GM12878 (cell line): ENCODE results near the gene CDKN3. TPM values are rescaled to one million over a fixed set of nuclear protein-coding genes. Genes with fewer than 3 reads are reported as not detected.

Experiments
- ATAC-seq: fragments of 200-7000 bp; cut with Tn5 transposase; 3 replicates; pipeline ENCODE4 v1.9.1; 2020; ENCODE audit warnings: mild to moderate bottlenecking, moderate library complexity
- BruUV-seq: library from RNA; stranded (reverse); fragments of 400-500 nt; replicated peaks from 2 replicates; lab custom pipeline; 2021; lab: Mats Ljungman, UMichigan
- CTCF ChIA-PET: fragments of 300-600 bp; sonication (Branson Sonifier 250); formaldehyde crosslinking; extraction: SDS; loops from one replicate; lab custom pipeline; 2021; ENCODE audit warnings: inconsistent platforms; lab: Yijun Ruan, JAX
- POLR2A ChIA-PET: fragments of 350-600 bp; formaldehyde crosslinking; extraction: SDS; loops from one replicate; lab custom pipeline; 2021; ENCODE audit warnings: inconsistent platforms; lab: Charles Lee
- RAD21 ChIA-PET: fragments of 300-600 bp; sonication (Branson Sonifier 250); formaldehyde crosslinking; loops from one replicate; lab custom pipeline; 2023; ENCODE audit warnings: antibody characterized with exemption; ENCODE audit not compliant: unreplicated experiment; lab: Charles Lee
- SMC1A ChIA-PET: fragments of 300-600 bp; sonication (Branson Sonifier 250); formaldehyde crosslinking; loops from one replicate; lab custom pipeline; 2023; ENCODE audit not compliant: unreplicated experiment, uncharacterized antibody; lab: Charles Lee
- DNase-seq: peaks from one replicate; pipeline ENCODE4 v3.0.0-alpha.2; 2011; ENCODE audit warnings: low read depth, low spot score
- FAIRE-seq: peaks from 3 replicates; lab custom pipeline; 2011; peaks lifted over from hg19 to GRCh38; lab: Jason Lieb, UNC
- H2AFZ ChIP-seq: 2 replicates; pipeline ENCODE4 v1.6.0; 2011; ENCODE audit warnings: low read depth, low read length, control low read depth; ENCODE audit not compliant: control insufficient read depth
- H3K27ac ChIP-seq: 2 replicates; pipeline ENCODE4 v1.5.1; 2011; ENCODE audit warnings: control low read depth; ENCODE audit not compliant: control insufficient read depth, insufficient read depth
- H3K27me3 ChIP-seq, 2 experiments: replicated peaks in 1 of 2; 2 replicates each; pipeline versions ENCODE4 v1.6.0 to v1.6.1; 2011; ENCODE audit warnings: low read length in 1 of 2; ENCODE audit not compliant: control insufficient read depth in 2 of 2, insufficient read depth in 2 of 2
- H3K36me3 ChIP-seq, 2 experiments: 2 replicates each; pipeline ENCODE4 v1.5.1; 2011; ENCODE audit warnings: low read length in 1 of 2; ENCODE audit not compliant: control insufficient read depth in 2 of 2, insufficient read depth in 2 of 2
- H3K4me1 ChIP-seq: 2 replicates; pipeline ENCODE4 v1.6.1; 2011; ENCODE audit warnings: mild to moderate bottlenecking, low read length, moderate library complexity, mixed read lengths; ENCODE audit not compliant: control insufficient read depth, insufficient read depth
- H3K4me2 ChIP-seq: 2 replicates; pipeline ENCODE4 v1.6.0; 2011; ENCODE audit warnings: control low read depth; ENCODE audit not compliant: control insufficient read depth, insufficient read depth
- H3K4me3 ChIP-seq: fragments of 200-600 bp; sonication (generic); 2 replicates; pipeline ENCODE4 v1.5.1; 2016
- H3K79me2 ChIP-seq: 2 replicates; pipeline ENCODE4 v1.6.0; 2011; ENCODE audit warnings: low read length; ENCODE audit not compliant: control insufficient read depth, insufficient read depth
- H3K9ac ChIP-seq: 2 replicates; pipeline ENCODE4 v1.8.0; 2011; ENCODE audit warnings: low read length, control low read depth, mixed read lengths; ENCODE audit not compliant: control insufficient read depth, insufficient read depth
- H3K9me3 ChIP-seq: replicated peaks from 3 replicates; pipeline ENCODE4 v1.5.1; 2011; ENCODE audit warnings: mild to moderate bottlenecking, low read length; ENCODE audit not compliant: control insufficient read depth, insufficient read depth
- H4K20me1 ChIP-seq: 2 replicates; pipeline ENCODE4 v1.6.0; 2011; ENCODE audit not compliant: control insufficient read depth, insufficient read depth
- CHD1 ChIP-seq: IDR thresholded peaks from 2 replicates; pipeline ENCODE4 v1.6.1; 2012; ENCODE audit warnings: low read depth, low read length, improper control_type of control experiment
- CREB1 ChIP-seq: IDR thresholded peaks from 2 replicates; pipeline ENCODE4 v1.6.1; 2012; ENCODE audit warnings: low read depth, mild to moderate bottlenecking, inconsistent platforms
- EED ChIP-seq: sonication (generic); IDR thresholded peaks from 2 replicates; pipeline ENCODE4 v1.6.1; 2016; ENCODE audit warnings: antibody characterized with exemption, low read depth
- RAD51 ChIP-seq: fragments of 450-650 bp; IDR thresholded peaks from 2 replicates; pipeline ENCODE4 v1.6.1; 2016; ENCODE audit warnings: moderate library complexity, mild to moderate bottlenecking, inconsistent platforms
- RELB ChIP-seq: fragments of 450-650 bp; IDR thresholded peaks from 2 replicates; pipeline ENCODE4 v1.6.1; 2017; ENCODE audit warnings: low read depth, mild to moderate bottlenecking, moderate library complexity
- STAT3 ChIP-seq: IDR thresholded peaks from 2 replicates; pipeline ENCODE4 v1.6.1; 2011; ENCODE audit warnings: low read depth, low read length, improper control_type of control experiment
- WGBS: methylation state at CpG from one replicate; pipeline ENCODE4 v1.1.6; 2016; ENCODE audit warnings: low lambda C conversion rate; ENCODE audit not compliant: insufficient replicate concordance, insufficient coverage; ENCODE audit errors: missing lambda C conversion rate; 5-methylcytosine and 5-hydroxymethylcytosine counted together
- in situ Hi-C: fragments of 300-500 bp; cut with MboI; formaldehyde crosslinking; loops from 9 replicates; pipeline ENCODE4 v1.14.3; 2018; ENCODE audit warnings: mixed read lengths
- intact Hi-C: fragments of 100-400 bp; cut with micrococcal nuclease; formaldehyde crosslinking; loops from one replicate; pipeline ENCODE4 v1.14.2; 2022; ENCODE audit not compliant: unreplicated experiment
- polyA plus RNA-seq, 11 experiments: library from polyadenylated mRNA; depleted of rRNA in 4 of 11; unstranded in 6 of 11; stranded (reverse) in 5 of 11; fragments of >200 nt; fragmentation: Nextera tagmentation in 4 of 11; fragmentation: Illumina TruSeq in 1 of 11; extraction: Ambion mirVana in 4 of 11; extraction: Trizol in 1 of 11; gene quantifications; 1 replicate in 1 of 11; 2 replicates in 10 of 11; pipeline versions ENCODE4 v1.2.1 to v1.2.3, GENCODE V29; 2011 to 2016; ENCODE audit warnings: inconsistent platforms in 2 of 11, missing spikeins in 2 of 11, low read depth in 1 of 11
- total RNA-seq, 4 experiments: library from RNA; depleted of rRNA in 3 of 4; stranded (reverse); fragments of >200 nt in 3 of 4; fragmentation: Illumina TruSeq in 1 of 4; extraction: Trizol in 1 of 4; gene quantifications; 2 replicates each; pipeline versions ENCODE4 v1.2.1 to v1.2.3, GENCODE V29; 2013 to 2021
- TF ChIP-seq, protein P1 (sequence below): fragments of 450-650 bp; IDR thresholded peaks from 2 replicates; pipeline ENCODE4 v1.6.1; 2016; ENCODE audit warnings: mild to moderate bottlenecking
- TF ChIP-seq, protein P2 (sequence below): fragments of 450-650 bp; IDR thresholded peaks from 2 replicates; pipeline ENCODE4 v1.6.1; 2017; ENCODE audit warnings: mild to moderate bottlenecking

CDKN3 gene
- total and polyA plus RNA-seq, 10 of the 15 experiments (the other 5 are each of a cell fraction or from before 2014, with no cell fraction given): 54.9 to 197 (median 111) TPM

DNA sequence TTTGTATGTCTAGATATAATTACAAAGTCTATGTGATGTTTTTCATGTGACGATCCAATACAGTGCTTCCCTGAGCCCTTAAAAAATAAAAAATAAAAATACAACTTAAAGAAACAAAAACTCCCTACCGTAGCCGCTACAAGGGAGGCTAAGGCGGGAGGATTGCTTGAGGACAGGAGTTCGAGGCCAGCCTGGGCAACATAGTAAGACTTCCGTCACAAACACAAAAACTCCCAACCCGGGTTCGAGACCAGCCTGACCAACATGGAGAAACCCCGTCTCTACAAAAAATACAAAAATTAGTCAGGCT, 669 bp upstream of the CDKN3 start:
- Histone ChIP-seq H3K4me2 (peak overlapping the region; percentile 43), H3K27ac (peak overlapping the region; percentile 30; the same call in 1 of the 2 replicates), H3K9me3 (no peaks in the 10 kb centered on the region), H4K20me1 (no peaks in the 10 kb centered on the region), H3K27me3 (no peaks in the 10 kb centered on the region), H3K36me3 (no peaks in the 10 kb centered on the region), H3K4me3 (peak overlapping the region; percentile 73), H3K79me2 (peaks cover 17% of the 10 kb centered on the region), H2AFZ (peak overlapping the region; percentile 83), H3K9ac (peak overlapping the region; percentile 52), H3K4me1 (no peaks in the 10 kb centered on the region)
- ATAC-seq: no peak
- intact Hi-C loops (loop anchor here (5.0 kb wide), 2 partner anchors 41 to 91 kb away; partner anchors contain the start of gene GMFB), in situ Hi-C loops (no loop called here)
- no peak for FAIRE-seq
- TF ChIP-seq STAT3 (no peak), CHD1 (no peak), RAD51 (no peak), EED (no peak), CREB1 (no peak), RELB (no peak)
- TF ChIP-seq, protein P1, sequence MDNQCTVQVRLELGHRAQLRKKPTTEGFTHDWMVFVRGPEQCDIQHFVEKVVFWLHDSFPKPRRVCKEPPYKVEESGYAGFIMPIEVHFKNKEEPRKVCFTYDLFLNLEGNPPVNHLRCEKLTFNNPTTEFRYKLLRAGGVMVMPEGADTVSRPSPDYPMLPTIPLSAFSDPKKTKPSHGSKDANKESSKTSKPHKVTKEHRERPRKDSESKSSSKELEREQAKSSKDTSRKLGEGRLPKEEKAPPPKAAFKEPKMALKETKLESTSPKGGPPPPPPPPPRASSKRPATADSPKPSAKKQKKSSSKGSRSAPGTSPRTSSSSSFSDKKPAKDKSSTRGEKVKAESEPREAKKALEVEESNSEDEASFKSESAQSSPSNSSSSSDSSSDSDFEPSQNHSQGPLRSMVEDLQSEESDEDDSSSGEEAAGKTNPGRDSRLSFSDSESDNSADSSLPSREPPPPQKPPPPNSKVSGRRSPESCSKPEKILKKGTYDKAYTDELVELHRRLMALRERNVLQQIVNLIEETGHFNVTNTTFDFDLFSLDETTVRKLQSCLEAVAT: 0 out of 2 replicates have a peak, but pooled peaks have one; percentile 59
- TF ChIP-seq, protein P2, sequence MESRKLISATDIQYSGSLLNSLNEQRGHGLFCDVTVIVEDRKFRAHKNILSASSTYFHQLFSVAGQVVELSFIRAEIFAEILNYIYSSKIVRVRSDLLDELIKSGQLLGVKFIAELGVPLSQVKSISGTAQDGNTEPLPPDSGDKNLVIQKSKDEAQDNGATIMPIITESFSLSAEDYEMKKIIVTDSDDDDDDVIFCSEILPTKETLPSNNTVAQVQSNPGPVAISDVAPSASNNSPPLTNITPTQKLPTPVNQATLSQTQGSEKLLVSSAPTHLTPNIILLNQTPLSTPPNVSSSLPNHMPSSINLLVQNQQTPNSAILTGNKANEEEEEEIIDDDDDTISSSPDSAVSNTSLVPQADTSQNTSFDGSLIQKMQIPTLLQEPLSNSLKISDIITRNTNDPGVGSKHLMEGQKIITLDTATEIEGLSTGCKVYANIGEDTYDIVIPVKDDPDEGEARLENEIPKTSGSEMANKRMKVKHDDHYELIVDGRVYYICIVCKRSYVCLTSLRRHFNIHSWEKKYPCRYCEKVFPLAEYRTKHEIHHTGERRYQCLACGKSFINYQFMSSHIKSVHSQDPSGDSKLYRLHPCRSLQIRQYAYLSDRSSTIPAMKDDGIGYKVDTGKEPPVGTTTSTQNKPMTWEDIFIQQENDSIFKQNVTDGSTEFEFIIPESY: peak; percentile 88
- SMC1A ChIA-PET: interaction anchor here (0.6 to 3.6 kb wide), 4 partner anchors 10 to 241 kb away, joined by 3 to 21 read pairs (median 4); no protein-coding TSS in a partner anchor
- DNase-seq: no peak
- RAD21 ChIA-PET: interaction anchor here (2.0 to 4.1 kb wide), 4 partner anchors 40 to 114 kb away, joined by 6 to 16 read pairs (median 12); partner anchors contain the start of gene CGRRF1
- 55% methylated on average over 9 of the region's 9 CpGs for WGBS
- TSS peak; percentile 85 for BruUV-seq
- POLR2A ChIA-PET: interaction anchor here (0.5 to 2.7 kb wide), 10 partner anchors 11 to 1699 kb away, joined by 3 to 14 read pairs (median 5); no protein-coding TSS in a partner anchor
- CTCF ChIA-PET: interaction anchor here (1.2 to 2.7 kb wide), 8 partner anchors 16 to 380 kb away, joined by 3 to 14 read pairs (median 4); partner anchors contain the start of gene CGRRF1
